Uterus (tissue), 2 donors: Measurements from ENCODE around the gene NMNAT3.

Source experiments
- CTCF ChIP-seq, 4 experiments: fragments of 200-600 bp in 2 of 4; fragments of 450-650 bp in 2 of 4; sonication (generic) in 2 of 4; IDR thresholded peaks; one replicate each; pipeline ENCODE4 v1.5.1; 2016 to 2019; ENCODE audit warnings: antibody characterized with exemption in 4 of 4, mild to moderate bottlenecking in 2 of 4, moderate library complexity in 1 of 4
- POLR2A ChIP-seq, 2 donors: fragments of 450-650 bp; IDR thresholded peaks; one replicate each; pipeline ENCODE4 v1.6.1; 2016; ENCODE audit warnings: antibody characterized with exemption in 2 of 2, mild to moderate bottlenecking in 1 of 2, moderate library complexity in 1 of 2

- TF ChIP-seq POLR2A (IDR thresholded peaks at IDR 0.05), result no peak
- TF ChIP-seq CTCF (IDR thresholded peaks at IDR 0.05), result no peak
Measured at GRCh38 chr3:139670196-139670595, 7.6 kb downstream of the NMNAT3 start.
